ENCODE measurements around the gene SORL1. TPM values are rescaled to one million over a fixed set of nuclear protein-coding genes. Genes with fewer than 3 reads are reported as not detected.
"Not testable (repeated sequence)": the region's sequence is repeated elsewhere in the genome, so short reads cannot be mapped to it uniquely, and the experiment has no call there.

SORL1 gene
- 31.0 TPM for polyA plus RNA-seq
- long read RNA-seq, donor 1, transcript SORL1-205 (2 exons, 1,765 nt): major isoform, 15 of 33 reads
- long read RNA-seq, donor 1, partial matches to known transcripts: 18 of 33 reads
- long read RNA-seq, donor 1, other reads (novel, unspliced or antisense): 0 of 33 reads
- long read RNA-seq, donor 2, transcript SORL1-205 (2 exons, 1,765 nt): major isoform, 31 of 31 reads
- long read RNA-seq, donor 2, partial matches to known transcripts: 0 of 31 reads
- long read RNA-seq, donor 2, other reads (novel, unspliced or antisense): 0 of 31 reads
- long read RNA-seq, donor 3: 0 reads
- long read RNA-seq, donor 4, transcript SORL1-205 (2 exons, 1,765 nt): major isoform, 10 of 11 reads
- long read RNA-seq, donor 4, partial matches to known transcripts: 0 of 11 reads
- long read RNA-seq, donor 4, other reads (novel, unspliced or antisense): 0 of 11 reads
- long read RNA-seq, donor 5, transcript SORL1-205 (2 exons, 1,765 nt): major isoform, 28 of 28 reads
- long read RNA-seq, donor 5, partial matches to known transcripts: 0 of 28 reads
- long read RNA-seq, donor 5, other reads (novel, unspliced or antisense): 0 of 28 reads
- long read RNA-seq, donor 6, transcript SORL1-205 (2 exons, 1,765 nt): major isoform, 14 of 14 reads
- long read RNA-seq, donor 6, partial matches to known transcripts: 0 of 14 reads
- long read RNA-seq, donor 6, other reads (novel, unspliced or antisense): 0 of 14 reads
- long read RNA-seq, donor 7, transcript SORL1-205 (2 exons, 1,765 nt): major isoform, 15 of 41 reads
- long read RNA-seq, donor 7, partial matches to known transcripts: 25 of 41 reads
- long read RNA-seq, donor 7, other reads (novel, unspliced or antisense): 0 of 41 reads
- long read RNA-seq, donor 8, transcript SORL1-205 (2 exons, 1,765 nt): major isoform, 21 of 21 reads
- long read RNA-seq, donor 8, partial matches to known transcripts: 0 of 21 reads
- long read RNA-seq, donor 8, other reads (novel, unspliced or antisense): 0 of 21 reads
- long read RNA-seq, donor 9, full-length matches to known transcripts: 28 of 28 reads
- long read RNA-seq, donor 9, partial matches to known transcripts: 0 of 28 reads
- long read RNA-seq, donor 9, other reads (novel, unspliced or antisense): 0 of 28 reads
- long read RNA-seq, donor 10, transcript SORL1-205 (2 exons, 1,765 nt): major isoform, 16 of 16 reads
- long read RNA-seq, donor 10, partial matches to known transcripts: 0 of 16 reads
- long read RNA-seq, donor 10, other reads (novel, unspliced or antisense): 0 of 16 reads
- long read RNA-seq, donor 11, transcript SORL1-205 (2 exons, 1,765 nt): major isoform, 14 of 14 reads
- long read RNA-seq, donor 11, partial matches to known transcripts: 0 of 14 reads
- long read RNA-seq, donor 11, other reads (novel, unspliced or antisense): 0 of 14 reads

DNA sequence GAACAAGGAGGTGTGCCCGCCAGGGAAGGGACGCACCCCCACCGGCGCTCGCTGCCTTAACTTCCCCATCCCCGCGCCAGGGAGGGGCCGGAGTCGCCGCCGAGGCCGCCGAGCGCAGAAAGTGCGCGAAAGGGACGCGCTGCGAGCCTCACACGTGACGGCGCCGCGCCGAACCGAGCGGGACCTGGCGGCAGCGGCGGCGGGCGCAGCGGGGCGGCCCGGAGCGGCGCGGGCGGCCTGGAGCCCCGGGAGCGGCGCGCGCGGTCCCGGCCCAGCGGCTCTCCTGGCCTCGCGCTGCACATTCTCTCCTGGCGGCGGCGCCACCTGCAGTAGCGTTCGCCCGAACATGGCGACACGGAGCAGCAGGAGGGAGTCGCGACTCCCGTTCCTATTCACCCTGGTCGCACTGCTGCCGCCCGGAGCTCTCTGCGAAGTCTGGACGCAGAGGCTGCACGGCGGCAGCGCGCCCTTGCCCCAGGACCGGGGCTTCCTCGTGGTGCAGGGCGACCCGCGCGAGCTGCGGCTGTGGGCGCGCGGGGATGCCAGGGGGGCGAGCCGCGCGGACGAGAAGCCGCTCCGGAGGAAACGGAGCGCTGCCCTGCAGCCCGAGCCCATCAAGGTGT lies at the start of gene SORL1:
Gene SORL1 (plus strand): TSS at position 329 of the 623 bp plus-strand sequence. CDS start 18 bp downstream, at position 347.
- peak; percentile 75 to 84 for DNase-seq
- Histone ChIP-seq H3K4me1 (ENCODE audit: control insufficient read depth, insufficient read depth, low read length) (peaks cover 19% of the 10 kb centered on the region), H3K9me3 (ENCODE audit: control insufficient read depth, low read depth, low read length) (no peaks in the 10 kb centered on the region), H3K4me3 (ENCODE audit: low read length) (peak within 1 kb of the TSS; percentile 74), H3K27me3 (ENCODE audit: control insufficient read depth, insufficient read depth, low read length) (no peaks in the 10 kb centered on the region), H3K36me3 (ENCODE audit: control insufficient read depth, insufficient read depth, low read length) (no peaks in the 10 kb centered on the region), H3K27ac (ENCODE audit: low read length) (peak within 1 kb of the TSS; percentile 72)
- no CpG with 5 or more reads among the region's 89 CpGs for WGBS (ENCODE audit: insufficient coverage, low lambda C conversion rate)

GRCh38 chr11:121405646-121406045 lies 46.5 kb upstream of the SORL1 start:
- 90% methylated on average over 1 of the region's 1 CpG for WGBS (ENCODE audit: insufficient coverage, low lambda C conversion rate)

GRCh38 chr11:121406291-121406690 lies 45.8 kb upstream of the SORL1 start:
- H3K9me3 ChIP-seq (ENCODE audit: control insufficient read depth, low read depth, low read length): peaks cover 3% of the 10 kb centered on the region
- no peaks in the 10 kb centered on the region for H3K27me3 ChIP-seq (ENCODE audit: control insufficient read depth, insufficient read depth, low read length)
- no peak for DNase-seq
- WGBS (ENCODE audit: insufficient coverage, low lambda C conversion rate): no CpG with 5 or more reads among the region's 2 CpGs
- H3K36me3 ChIP-seq (ENCODE audit: control insufficient read depth, insufficient read depth, low read length): no peaks in the 10 kb centered on the region
- no peak overlapping the region for H3K4me3 ChIP-seq (ENCODE audit: low read length)
- no peak overlapping the region for H3K27ac ChIP-seq (ENCODE audit: low read length)
- H3K4me1 ChIP-seq (ENCODE audit: control insufficient read depth, insufficient read depth, low read length): peaks cover 4% of the 10 kb centered on the region

More at GRCh38 chr11:121405646-121406045, 46.5 kb upstream of the SORL1 start:
- peaks cover 4% of the 10 kb centered on the region for H3K4me1 ChIP-seq (ENCODE audit: control insufficient read depth, insufficient read depth, low read length)
- no peak overlapping the region for H3K27ac ChIP-seq (ENCODE audit: low read length)
- no peaks in the 10 kb centered on the region for H3K36me3 ChIP-seq (ENCODE audit: control insufficient read depth, insufficient read depth, low read length)
- H3K9me3 ChIP-seq (ENCODE audit: control insufficient read depth, low read depth, low read length): peaks cover 3% of the 10 kb centered on the region
- H3K27me3 ChIP-seq (ENCODE audit: control insufficient read depth, insufficient read depth, low read length): no peaks in the 10 kb centered on the region
- H3K4me3 ChIP-seq (ENCODE audit: low read length): no peak overlapping the region
- no peak for DNase-seq

GRCh38 chr11:121408830-121409229 lies 43.3 kb upstream of the SORL1 start:
- peak; percentile 48 to 73 for DNase-seq
- Histone ChIP-seq H3K27ac (ENCODE audit: low read length) (peak overlapping the region; percentile 37), H3K9me3 (ENCODE audit: control insufficient read depth, low read depth, low read length) (no peaks in the 10 kb centered on the region), H3K4me3 (ENCODE audit: low read length) (no peak overlapping the region), H3K27me3 (ENCODE audit: control insufficient read depth, insufficient read depth, low read length) (no peaks in the 10 kb centered on the region), H3K36me3 (ENCODE audit: control insufficient read depth, insufficient read depth, low read length) (no peaks in the 10 kb centered on the region), H3K4me1 (ENCODE audit: control insufficient read depth, insufficient read depth, low read length) (peaks cover 8% of the 10 kb centered on the region)
- no CpG with 5 or more reads among the region's 2 CpGs for WGBS (ENCODE audit: insufficient coverage, low lambda C conversion rate)

- not testable (repeated sequence) for H3K27ac ChIP-seq (ENCODE audit: low read length); H3K27me3 ChIP-seq (ENCODE audit: control insufficient read depth, insufficient read depth, low read length); H3K4me3 ChIP-seq (ENCODE audit: low read length); DNase-seq; H3K36me3 ChIP-seq (ENCODE audit: control insufficient read depth, insufficient read depth, low read length); H3K9me3 ChIP-seq (ENCODE audit: control insufficient read depth, low read depth, low read length); H3K4me1 ChIP-seq (ENCODE audit: control insufficient read depth, insufficient read depth, low read length)
- 100% methylated on average over 2 of the region's 2 CpGs for WGBS (ENCODE audit: insufficient coverage, low lambda C conversion rate)
Measured at GRCh38 chr11:121410041-121410440, 42.1 kb upstream of the SORL1 start.

GRCh38 chr11:121411330-121411729 lies 40.8 kb upstream of the SORL1 start:
- DNase-seq; H3K4me1 ChIP-seq (ENCODE audit: control insufficient read depth, insufficient read depth, low read length); H3K9me3 ChIP-seq (ENCODE audit: control insufficient read depth, low read depth, low read length); H3K27me3 ChIP-seq (ENCODE audit: control insufficient read depth, insufficient read depth, low read length); H3K4me3 ChIP-seq (ENCODE audit: low read length); H3K27ac ChIP-seq (ENCODE audit: low read length); H3K36me3 ChIP-seq (ENCODE audit: control insufficient read depth, insufficient read depth, low read length): not testable (repeated sequence)

GRCh38 chr11:121412000-121412587 lies 40.0 kb upstream of the SORL1 start:
- no peak overlapping the region for H3K27ac ChIP-seq (ENCODE audit: low read length)
- H3K27me3 ChIP-seq (ENCODE audit: control insufficient read depth, insufficient read depth, low read length): no peaks in the 10 kb centered on the region
- peaks cover 8% of the 10 kb centered on the region for H3K4me1 ChIP-seq (ENCODE audit: control insufficient read depth, insufficient read depth, low read length)
- no peaks in the 10 kb centered on the region for H3K36me3 ChIP-seq (ENCODE audit: control insufficient read depth, insufficient read depth, low read length)
- no peaks in the 10 kb centered on the region for H3K9me3 ChIP-seq (ENCODE audit: control insufficient read depth, low read depth, low read length)
- peak in 1 of 2 donors; percentile 66 for DNase-seq
- no peak overlapping the region for H3K4me3 ChIP-seq (ENCODE audit: low read length)
- no CpG with 5 or more reads among the region's 4 CpGs for WGBS (ENCODE audit: insufficient coverage, low lambda C conversion rate)

DNA sequence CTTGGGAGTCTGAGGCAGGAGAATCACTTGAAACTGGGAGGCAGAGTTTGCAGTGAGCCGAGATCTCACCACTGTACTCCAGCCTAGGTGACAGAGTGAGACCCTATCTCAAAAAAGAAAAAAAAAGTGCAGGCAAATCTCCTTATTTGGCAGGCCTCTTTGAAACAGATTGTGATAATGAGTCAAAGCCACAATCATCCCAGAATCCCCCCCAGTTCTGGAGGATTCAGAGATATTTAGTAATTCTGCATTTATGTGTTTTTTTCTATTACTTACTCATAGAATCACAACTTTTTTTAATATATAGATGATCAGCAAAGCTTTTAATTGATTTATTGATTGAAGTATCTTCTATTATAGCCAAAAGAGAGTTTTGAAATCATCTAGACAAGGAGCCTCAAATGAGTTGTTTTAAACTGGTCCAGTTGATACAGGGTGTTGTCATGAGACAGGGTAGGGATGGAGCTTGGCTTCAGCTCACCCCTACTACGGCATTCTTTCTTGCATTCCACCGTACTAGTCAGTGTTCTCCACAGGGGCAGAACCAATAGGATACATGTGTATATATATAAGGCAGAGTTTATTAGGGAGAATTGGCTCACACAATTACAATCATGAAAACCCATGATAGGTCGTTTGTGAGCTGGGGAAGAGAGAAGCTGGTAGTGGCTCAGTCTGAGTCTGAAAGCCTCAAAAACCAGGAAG lies 39.3 kb upstream of the SORL1 start:
- Histone ChIP-seq H3K27ac (ENCODE audit: low read length) (no peak overlapping the region), H3K27me3 (ENCODE audit: control insufficient read depth, insufficient read depth, low read length) (no peaks in the 10 kb centered on the region), H3K4me1 (ENCODE audit: control insufficient read depth, insufficient read depth, low read length) (peaks cover 8% of the 10 kb centered on the region), H3K4me3 (ENCODE audit: low read length) (no peak overlapping the region), H3K36me3 (ENCODE audit: control insufficient read depth, insufficient read depth, low read length) (no peaks in the 10 kb centered on the region), H3K9me3 (ENCODE audit: control insufficient read depth, low read depth, low read length) (no peaks in the 10 kb centered on the region)
- no peak for DNase-seq
- WGBS (ENCODE audit: insufficient coverage, low lambda C conversion rate): no CpG with 5 or more reads among the region's 4 CpGs

Data from large intestine (tissue), 12 donors.